ENCODE results near the gene SGIP1.
A peak's percentile ranks its signal among the peaks of the same experiment; 100 is the strongest.
"Not testable (repeated sequence)": the region's sequence is repeated elsewhere in the genome, so short reads cannot be mapped to it uniquely, and the experiment has no call there.

SGIP1 gene

DNA sequence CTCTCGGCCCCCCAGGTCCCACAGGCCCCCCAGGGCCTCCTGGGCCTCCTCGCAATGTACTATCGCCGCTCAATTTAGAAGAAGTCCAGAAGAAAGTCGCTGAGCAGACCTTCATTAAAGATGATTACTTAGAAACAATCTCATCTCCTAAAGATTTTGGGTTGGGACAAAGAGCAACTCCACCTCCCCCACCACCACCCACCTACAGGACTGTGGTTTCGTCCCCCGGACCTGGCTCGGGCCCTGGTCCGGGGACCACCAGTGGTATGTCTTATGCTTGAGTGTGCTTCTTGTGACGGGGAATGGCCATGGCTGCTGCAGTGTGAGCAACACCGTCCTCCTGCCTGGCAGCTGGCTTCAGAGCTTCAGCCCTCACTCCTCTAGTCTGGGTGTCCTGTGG, 148.2 kb downstream of the SGIP1 start:
- DNase-seq (ENCODE audit: low spot score), result no peak

DNA sequence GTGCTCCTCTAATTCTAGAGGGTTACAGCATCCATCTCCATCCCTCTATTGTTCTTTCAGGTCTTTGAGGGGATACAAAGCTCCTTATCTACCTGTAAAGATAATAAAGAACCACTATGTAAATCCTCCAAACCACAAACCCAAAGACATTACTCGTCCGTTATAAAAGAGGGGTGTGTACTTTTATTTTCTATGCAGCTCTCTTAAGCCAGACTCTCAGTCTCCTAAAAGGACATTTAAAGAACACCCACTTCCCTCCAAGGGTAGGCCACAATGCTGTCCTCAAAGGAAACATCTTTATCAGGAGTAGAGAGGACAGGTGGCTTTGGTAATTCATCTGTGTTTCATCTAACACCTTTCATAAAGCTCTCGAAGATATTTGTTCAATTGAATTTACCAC, 150.4 kb downstream of the SGIP1 start:
- no peak for DNase-seq (ENCODE audit: low spot score)

DNA sequence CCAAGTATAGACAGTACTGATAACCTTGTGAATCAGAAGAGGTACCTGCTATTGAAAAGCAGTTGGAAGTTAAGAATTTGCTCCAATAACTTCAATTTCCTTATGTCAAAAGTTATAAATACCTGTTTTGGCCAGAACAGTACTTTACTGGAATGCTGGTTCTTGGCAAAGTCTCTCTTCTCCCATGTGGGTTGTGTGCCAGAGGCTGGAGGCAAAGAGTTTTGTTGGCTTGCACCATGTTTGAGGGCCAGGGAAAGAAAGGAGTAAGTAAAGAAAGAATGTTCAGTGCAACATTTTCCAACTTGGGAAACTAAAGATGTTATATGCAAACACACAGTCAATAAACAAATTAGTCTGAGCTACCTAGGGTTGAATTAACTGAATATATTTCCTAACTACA, 151.3 kb downstream of the SGIP1 start:
- no peak for DNase-seq (ENCODE audit: low spot score)

DNA sequence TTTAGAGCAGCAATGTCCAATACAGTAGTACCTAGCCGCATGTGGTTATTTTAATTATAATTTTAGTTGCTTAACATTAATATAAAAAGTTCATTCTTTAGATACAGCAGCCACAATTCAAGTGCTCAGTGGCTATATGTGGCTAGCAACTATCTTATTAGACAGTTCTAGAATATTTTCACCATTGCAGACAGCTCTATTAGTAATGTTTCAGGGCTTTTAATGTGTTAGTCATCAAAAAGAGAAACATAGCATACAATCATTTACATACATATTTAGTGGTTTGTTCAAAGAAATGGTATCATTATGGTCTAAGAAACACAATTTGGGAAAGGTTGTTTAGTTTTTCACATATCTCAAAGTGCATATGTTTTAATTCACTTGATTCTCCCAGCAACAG, 151.7 kb downstream of the SGIP1 start:
- no peak for DNase-seq (ENCODE audit: low spot score)

DNA sequence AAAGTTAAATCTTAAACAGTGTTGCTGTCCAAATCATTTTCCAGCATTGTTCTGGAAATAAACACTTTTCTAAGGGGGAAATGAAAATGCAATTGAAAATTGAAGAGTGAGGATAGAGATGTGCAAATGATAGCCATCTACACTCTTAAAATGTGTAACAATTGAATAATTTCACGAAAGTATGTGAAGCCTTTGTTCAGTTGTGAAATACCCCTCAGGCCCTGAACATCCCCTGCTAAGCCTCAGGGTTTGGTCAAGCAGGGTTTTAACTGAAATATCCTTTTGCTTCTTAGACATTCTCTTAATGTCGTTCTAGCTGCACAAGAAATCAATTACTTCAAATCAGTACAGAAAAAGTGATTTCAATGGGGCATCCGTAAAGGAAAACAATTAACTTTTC, 152.5 kb downstream of the SGIP1 start:
- no peak for DNase-seq (ENCODE audit: low spot score)

DNA sequence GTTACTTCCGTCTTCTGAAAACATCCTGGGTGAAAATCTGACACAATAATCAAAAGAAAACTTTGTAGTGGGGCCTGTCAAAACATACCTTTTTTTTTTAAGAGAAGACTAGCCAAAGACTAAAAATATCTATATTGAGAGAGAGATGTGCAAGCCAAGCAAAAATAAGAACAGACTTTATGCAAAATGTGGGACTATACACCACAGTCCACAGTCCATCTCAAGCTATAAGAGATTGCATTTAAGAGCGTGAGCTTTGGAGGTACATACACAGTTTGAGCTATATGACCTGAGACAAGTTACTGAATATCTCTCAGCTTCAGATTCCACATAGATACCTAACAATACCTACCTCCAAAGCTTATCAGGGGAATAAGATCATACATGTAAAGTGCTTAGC, 153.4 kb downstream of the SGIP1 start:
- no peak for DNase-seq (ENCODE audit: low spot score)

DNA sequence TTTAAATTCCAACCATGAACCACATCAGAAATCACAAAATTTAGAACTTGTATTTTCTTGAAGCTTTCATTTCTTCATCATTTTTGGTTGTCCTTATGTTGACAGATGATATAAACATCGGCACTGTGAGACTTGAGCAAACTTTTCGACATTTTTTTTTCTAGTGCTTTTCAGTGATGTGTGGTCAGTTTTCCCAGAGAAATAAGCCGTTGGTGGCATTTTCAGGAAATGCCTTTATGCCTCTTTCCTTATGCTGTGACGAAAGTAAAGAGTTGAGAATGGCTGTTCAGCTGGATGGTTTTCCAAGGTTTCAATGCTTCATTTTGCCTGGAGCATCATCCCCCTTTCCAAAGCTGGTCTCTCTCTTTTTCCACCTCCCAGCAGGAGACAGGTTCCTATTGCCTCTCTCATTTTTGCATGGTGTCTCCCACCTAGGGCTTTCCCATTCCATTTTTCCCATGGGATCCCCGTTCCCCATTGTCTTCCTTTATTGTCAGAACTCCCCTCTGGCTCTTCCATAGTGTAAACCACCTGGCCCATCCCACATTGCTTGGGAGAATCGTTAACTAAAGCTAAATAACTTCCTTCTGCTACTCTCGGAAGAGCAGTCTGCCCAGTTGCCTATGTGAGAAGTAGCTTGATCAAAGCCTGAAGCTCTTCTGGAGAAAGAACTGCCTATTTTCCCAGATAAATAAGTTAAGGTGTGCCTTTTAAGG, 156.9 kb downstream of the SGIP1 start:
- no peak for DNase-seq (ENCODE audit: low spot score)

DNA sequence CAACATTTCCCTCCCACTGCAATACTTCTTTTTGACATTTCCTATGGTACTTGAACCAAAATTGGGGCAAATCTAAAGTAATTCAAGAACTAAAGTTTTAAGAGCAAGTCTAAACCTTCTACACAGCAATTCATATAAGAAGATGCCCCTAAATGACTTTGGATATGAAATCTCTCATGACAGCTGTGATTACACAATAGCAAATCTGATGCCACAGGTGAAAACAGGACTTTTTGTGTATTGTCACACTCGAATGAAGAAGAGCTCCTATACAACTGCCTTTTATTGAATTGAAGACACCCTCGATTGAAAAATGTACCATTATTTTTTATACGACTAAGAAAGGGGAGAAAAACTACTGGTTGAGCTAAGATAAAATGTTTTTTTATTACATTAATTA, 158.7 kb downstream of the SGIP1 start:
- DNase-seq (ENCODE audit: low spot score), result no peak

DNA sequence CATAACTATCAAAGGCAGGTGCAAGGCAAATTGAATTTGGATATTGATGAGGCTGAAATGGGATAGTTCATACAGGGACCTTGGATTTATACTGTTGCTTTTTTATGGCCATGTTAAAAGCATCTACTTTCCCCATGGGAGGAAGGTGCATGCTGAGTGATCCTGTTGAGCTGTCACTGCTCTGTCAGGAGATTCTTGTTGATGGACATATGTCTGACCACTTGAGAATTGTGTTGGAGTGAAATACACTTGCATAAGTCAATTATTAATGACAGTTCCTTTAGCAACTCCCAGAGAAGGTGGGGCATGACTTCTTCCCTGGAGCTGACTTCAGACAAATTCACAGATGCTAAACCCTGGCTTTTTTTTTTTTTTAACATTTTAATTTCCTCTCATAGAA, 159.9 kb downstream of the SGIP1 start:
- DNase-seq (ENCODE audit: low spot score), result no peak

DNA sequence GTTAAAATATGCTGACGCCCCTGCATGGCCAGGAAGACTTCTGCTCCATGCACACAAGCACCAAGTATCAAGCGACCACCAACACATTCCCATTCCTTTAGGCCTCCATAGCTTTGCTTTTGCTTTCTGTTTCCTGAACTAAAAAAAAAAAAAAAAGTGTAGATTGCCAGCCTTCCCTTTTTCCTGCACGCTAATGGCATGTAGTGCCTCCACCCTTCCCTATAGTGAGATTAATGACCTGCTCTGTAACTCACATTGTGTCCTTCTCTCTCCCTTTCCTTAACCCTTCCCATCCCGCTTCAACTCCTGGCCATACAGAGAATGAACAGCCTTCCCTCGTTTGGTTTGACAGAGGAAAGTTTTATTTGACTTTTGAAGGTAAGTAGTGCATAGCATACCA, 161.2 kb downstream of the SGIP1 start:
- DNase-seq (ENCODE audit: low spot score), result no peak

DNA sequence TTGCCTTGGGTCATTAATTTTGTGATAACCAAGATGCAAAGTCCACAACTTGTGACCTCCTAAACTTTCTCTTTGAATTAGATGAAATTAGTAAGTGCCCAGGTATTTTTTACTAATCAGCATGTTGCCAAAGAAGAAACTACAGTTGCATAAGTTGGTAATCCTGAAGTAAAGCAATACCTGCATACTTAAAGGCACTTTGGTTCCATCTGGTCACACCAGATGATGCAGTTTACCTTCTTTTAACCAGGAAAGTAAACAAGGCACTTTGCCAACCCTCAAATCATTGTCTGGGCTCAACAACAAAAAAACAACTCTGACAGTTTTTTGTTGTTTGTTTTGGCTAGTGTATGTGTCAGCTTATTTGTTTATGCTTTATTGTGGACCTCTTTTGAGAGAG, 162.8 kb downstream of the SGIP1 start:
- no peak for DNase-seq (ENCODE audit: low spot score)

DNA sequence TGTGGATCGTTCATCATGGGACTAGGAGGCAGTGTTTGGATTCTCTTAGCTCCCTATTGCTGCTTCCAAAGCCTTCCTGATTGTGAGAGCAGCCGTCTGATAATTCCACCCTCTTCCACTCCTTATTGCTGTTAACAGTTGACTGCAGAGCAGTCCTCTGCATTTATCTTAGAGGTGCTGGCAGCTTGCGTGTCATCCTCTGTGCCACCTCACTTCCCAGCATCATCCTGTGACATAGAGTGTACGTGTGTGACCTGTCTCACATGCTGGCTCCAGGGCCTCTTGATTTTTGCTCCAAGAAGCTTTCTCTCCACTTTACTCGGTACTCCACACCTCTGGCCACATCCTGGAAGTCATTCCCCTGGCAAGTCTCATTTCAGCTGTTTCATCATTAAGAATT, 165.3 kb downstream of the SGIP1 start:
- DNase-seq (ENCODE audit: low spot score), result no peak

DNA sequence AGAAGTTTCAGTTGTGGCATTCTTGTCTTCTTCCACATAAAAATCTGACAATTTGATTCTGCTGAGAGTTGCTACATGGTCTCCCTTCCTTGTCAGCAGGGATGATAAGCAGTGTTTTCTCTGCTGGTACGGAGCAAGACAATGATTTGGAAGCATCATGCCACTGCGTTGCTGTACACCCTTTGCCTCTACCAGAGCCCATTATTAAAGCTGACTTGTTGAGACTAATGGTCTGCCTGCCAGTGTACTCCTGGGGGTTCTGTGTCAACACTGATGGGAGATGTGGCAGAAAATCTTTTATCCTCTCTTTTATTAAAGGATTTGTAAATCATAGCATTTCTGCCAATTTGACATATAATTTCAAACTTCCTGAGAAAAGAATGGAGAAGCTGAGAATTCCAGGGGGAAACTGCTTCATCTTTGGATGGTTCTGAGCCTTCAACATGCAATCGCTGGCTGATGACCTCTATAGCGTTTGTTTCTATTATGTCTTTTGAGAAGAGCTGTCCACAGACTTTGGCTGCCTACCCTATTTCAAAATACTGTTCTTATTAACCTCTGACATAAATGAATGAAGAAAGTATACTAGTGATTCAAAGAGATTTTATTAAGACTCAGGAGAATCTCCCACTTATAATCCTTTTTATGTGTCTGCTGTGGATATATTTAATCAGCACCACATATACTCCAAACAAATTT, 170.4 kb downstream of the SGIP1 start:
- DNase-seq (ENCODE audit: low spot score), result no peak

DNA sequence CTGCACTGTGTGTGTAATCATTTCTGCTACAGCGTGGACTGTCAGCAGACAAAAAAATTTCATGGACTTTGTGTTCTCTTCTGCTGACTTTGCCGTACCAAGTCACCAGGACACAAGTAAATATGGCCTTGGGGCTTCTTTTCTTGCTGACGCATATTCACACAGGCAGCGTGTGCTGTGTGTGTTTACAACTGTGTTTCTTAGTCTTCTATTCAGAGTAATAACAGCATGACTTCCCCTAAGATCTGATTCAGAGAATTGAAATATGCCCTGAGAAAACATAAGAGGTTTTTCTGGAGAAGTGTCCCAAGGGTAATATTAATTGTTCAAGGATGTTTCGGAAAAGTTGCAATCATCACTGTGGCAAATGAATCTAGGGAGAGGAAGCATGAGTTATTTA, 171.2 kb downstream of the SGIP1 start:
- DNase-seq (ENCODE audit: low spot score), result no peak

DNA sequence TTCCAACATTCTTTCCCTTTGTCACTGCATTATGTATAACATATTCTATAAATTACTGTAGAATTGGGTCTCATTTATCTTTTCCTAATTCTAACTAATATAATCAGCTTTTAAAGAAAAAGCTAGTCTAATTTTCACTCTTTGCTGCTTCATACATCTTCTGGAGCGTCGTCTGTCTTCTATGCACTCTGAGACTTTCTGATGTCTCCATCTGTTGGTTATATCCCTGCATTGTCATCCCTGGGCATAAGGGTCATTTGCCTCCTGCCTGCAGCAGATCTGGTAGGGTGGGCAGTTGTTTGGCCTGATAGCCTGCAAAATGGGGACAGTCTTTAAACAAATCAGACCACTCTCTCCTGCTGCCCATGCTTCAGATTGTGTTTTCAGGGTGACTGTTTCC, 177.5 kb downstream of the SGIP1 start:
- DNase-seq (ENCODE audit: low spot score), result no peak

DNA sequence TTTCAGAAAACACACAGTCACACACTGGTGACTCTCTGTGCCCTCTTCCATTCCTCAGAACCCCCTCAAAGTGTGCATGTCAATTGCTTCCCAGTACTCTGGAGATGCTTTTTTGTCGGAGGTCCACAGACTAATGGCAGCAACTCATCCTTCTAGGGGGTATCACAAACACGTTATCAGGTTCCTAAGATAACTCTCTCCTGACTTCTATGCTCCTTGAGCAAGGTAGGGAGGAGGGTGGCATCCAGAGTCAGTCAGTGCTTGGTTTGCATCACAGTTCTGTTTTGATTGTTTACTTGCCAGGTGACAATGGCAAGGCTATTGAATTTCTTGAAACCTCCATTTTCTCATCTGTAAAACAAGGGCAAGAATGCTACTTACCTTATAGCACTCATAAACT, 178.9 kb downstream of the SGIP1 start:
- DNase-seq (ENCODE audit: low spot score), result no peak

DNA sequence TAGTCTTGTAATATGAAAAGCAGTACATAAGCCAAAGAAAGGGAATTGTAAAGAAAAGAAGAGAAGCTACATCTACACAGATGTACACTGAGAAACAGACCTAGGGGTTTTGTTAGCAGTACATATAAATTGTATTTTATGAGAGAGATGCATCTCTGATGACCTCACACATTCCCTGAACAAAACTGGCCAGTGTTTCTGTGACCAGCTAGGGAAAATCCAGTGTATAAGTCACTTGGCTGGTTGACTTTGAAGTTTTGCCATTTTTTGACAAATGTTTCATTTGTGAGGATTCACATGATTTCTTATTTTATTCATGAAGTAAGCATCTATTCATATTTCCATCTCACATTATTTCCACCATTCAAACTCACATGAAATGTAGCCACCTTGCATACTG, 190.0 kb downstream of the SGIP1 start:
- no peak for DNase-seq (ENCODE audit: low spot score)

DNA sequence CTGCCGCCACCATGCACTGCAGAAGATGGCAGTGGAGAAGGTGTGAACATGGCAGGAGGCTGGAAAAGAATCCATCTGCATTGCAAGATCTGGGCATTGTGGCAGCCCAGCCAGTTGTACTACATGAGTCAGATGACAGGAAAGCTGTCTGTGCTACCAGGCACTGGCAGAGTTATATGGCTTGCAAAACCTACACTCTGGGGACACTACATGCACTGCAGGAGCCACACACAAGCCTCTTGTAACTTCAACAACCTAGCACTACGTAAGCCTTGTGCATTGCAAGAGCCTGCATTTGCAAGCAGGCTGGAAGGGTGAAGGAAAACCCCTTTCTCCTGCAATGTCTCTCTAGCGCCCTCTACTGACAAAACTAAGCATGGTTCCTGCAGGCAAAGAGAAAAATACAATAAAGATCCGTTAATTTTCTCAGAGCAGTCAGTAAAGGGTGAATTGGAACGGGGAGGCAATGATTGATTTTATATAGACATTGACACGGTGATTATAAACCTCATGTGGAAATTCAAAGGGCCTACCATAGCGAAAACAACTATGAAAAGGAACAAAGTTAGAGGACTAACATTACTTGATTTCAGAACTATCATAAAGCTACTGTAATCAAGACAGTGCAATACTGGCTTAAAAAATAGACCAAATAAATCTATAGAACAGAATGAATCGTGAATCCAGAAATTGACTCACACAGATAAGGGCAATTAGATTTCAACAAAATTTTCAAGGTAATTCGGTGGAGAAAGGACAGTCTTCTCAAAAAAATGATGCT, 192.1 kb downstream of the SGIP1 start:
- peak; percentile 56 for DNase-seq (ENCODE audit: low spot score)

DNA sequence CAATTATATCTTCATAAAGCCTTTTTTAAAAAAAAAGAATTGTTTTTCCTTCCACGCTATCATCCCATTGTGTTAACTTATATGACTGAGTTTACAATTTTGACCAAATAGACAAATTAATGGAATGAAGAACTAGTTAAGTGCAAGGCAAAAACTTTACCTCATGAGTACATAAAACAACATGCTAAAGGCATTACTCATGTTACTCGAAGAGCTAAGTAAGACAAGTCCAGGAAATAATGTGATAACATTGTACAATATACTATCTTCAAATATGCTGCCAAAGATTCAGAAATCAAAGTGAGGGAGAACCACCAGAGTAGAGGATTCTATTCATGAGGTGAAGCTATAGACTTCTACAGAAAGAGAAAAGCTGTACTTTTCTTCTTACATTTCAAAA, 194.1 kb downstream of the SGIP1 start:
- DNase-seq (ENCODE audit: low spot score), result no peak

DNA sequence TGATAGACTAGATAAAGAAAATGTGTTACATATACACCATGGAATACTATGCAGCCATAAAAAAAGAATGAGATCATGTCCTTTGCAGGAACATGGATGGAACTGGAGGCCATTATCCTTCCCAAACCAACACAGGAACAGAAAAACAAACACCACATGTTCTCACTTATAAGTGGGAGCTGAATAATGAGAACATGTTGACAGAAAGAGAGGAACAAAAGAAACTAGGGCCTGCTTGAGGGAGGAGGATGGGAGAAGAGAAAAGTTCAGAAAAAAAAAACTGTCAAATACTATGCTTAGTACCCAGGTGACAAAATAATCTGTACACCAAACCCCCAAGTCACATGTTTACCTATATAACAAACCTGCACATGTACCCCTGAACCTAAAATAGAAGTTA, 194.8 kb downstream of the SGIP1 start:
- not testable (repeated sequence) for DNase-seq (ENCODE audit: low spot score)

DNA sequence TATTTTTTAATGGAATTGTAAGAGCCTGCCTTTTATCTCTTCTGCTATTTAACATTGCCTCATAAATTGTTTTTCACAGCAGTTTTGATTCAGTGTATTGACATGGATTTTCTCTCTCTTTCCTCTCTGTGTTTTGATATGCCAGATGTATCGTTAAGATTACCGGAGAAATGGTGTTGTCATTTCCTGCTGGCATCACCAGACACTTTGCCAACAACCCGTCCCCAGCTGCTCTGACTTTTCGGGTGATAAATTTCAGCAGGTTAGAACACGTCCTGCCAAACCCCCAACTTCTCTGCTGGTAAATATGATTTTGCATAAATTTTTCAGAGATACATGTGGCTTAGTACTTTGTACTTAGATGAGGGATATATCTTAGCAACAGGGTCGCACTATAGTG, 195.2 kb downstream of the SGIP1 start:
- DNase-seq (ENCODE audit: low spot score), result peak; percentile 14

DNA sequence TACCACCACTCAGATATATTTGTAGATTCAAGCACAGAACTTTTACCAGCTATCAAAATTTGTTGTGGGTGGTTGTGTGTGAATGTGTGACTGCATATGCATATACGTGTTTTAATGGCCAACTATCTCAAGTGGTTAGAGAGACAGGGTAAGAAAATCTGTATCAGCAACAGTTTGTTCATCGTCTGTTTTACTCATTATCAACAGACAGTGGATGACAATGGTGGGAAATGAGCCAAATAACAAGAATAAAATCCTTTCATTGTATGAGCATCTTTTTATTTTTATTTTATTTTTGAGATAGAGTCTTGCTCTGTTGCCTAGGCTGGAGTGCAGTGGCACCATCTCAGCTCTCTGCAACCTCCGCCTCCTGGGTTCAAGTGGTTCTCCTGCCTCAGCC, 195.6 kb downstream of the SGIP1 start:
- no peak for DNase-seq (ENCODE audit: low spot score)

DNA sequence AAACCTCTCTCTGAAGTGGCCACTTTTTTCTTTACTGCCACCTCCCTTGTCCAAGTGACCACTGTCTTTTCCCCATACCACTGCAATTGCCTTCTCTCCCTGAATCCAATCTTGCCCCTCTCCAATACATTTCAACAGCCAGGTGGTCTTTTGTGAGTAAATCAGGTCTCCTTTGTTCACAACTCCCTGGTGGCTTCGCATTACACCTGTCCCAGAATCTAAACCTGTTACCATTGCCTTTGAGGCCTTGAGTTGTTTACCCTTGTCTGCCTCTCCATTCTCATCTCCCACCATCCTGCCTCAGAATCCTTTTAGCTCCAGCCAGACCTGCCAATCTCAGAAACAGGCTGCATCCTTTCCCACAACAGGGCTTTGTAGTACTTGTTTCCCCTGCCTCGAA, 196.5 kb downstream of the SGIP1 start:
- DNase-seq (ENCODE audit: low spot score), result no peak

Measured in CD4-positive, alpha-beta T cell treated with Interleukin-6 at 100 ng/mL for 8 hours (primary cell).